ENCODE data around the gene PDE5A. TPM values are rescaled to one million over a fixed set of nuclear protein-coding genes. Genes with fewer than 3 reads are reported as not detected.

PDE5A gene
- total RNA-seq, 1 experiment from 2014 or later = 114 TPM

- in situ Hi-C loops (cut with HindIII; ENCODE audit: low pct_unique_long_range_greater_than_20kb, low sequenced_read_pairs) = no loop called here
- CTCF ChIA-PET = no interaction called here
- TF ChIP-seq POLR2AphosphoS5 (IDR thresholded peaks at IDR 0.05; ENCODE audit: low read depth, low read length) = no peak
- TF ChIP-seq REST (IDR thresholded peaks at IDR 0.05; ENCODE audit: insufficient read depth in 1 of 2, low read depth in 2 of 2, low read length in 1 of 2) = no peak
- TF ChIP-seq SIN3A (IDR thresholded peaks at IDR 0.05; ENCODE audit: borderline replicate concordance, insufficient read depth, low read depth, low read length) = no peak
- no peak for TF ChIP-seq TCF7L2 (IDR thresholded peaks at IDR 0.05; ENCODE audit: low read depth, low read length)
- TF ChIP-seq CTCF (IDR thresholded peaks at IDR 0.05) = no peak
- peak overlapping the region; percentile 70; the same call in 1 of the 2 replicates for H3K27ac ChIP-seq (ENCODE audit: low read length)
- intact Hi-C loops (cut with micrococcal nuclease; ENCODE audit: unreplicated experiment) = no loop called here
- BruUV-seq (replicated peaks) = no TSS peak
- ATAC-seq (no peak), DNase-seq (ENCODE audit: low read depth, low spot score) (no peak)
- no peaks in the 10 kb centered on the region for H3K9me3 ChIP-seq (ENCODE audit: control insufficient read depth, insufficient read depth, low read depth, low read length)
- H3K36me3 ChIP-seq (ENCODE audit: control insufficient read depth, insufficient read depth, low read length) = no peaks in the 10 kb centered on the region
- no peak overlapping the region for H3K4me3 ChIP-seq (ENCODE audit: low read depth in 2 of 2, low read length in 2 of 2)
- no peaks in the 10 kb centered on the region; the same call in 1 of the 2 replicates for H3K4me1 ChIP-seq (ENCODE audit: control insufficient read depth, insufficient read depth, low read length)
- POLR2A ChIA-PET = no interaction called here
- H3K27me3 ChIP-seq (ENCODE audit: control insufficient read depth, insufficient read depth, low read length) = no peaks in the 10 kb centered on the region
These were observed 43.5 kb upstream of the PDE5A start for GRCh38 chr4:119672086-119672485.

- BruUV-seq (replicated peaks) = no TSS peak
- intact Hi-C loops (cut with micrococcal nuclease; ENCODE audit: unreplicated experiment) = no loop called here
- H3K27ac ChIP-seq (ENCODE audit: low read length) = peak overlapping the region; percentile 70
- peaks cover 4% of the 10 kb centered on the region; the same call in 1 of the 2 replicates for H3K4me1 ChIP-seq (ENCODE audit: control insufficient read depth, insufficient read depth, low read length)
- H3K36me3 ChIP-seq (ENCODE audit: control insufficient read depth, insufficient read depth, low read length) = no peaks in the 10 kb centered on the region
- no peaks in the 10 kb centered on the region for H3K27me3 ChIP-seq (ENCODE audit: control insufficient read depth, insufficient read depth, low read length)
- DNase-seq (ENCODE audit: low read depth, low spot score) = no peak
- CTCF ChIA-PET = no interaction called here
- H3K4me3 ChIP-seq (ENCODE audit: low read depth in 2 of 2, low read length in 2 of 2) = no peak overlapping the region
- no peak for ATAC-seq
- H3K9me3 ChIP-seq (ENCODE audit: control insufficient read depth, insufficient read depth, low read depth, low read length) = peaks cover under 1% of the 10 kb centered on the region; the same call in 1 of the 2 replicates
- POLR2A ChIA-PET = no interaction called here
- TF ChIP-seq TCF7L2 (IDR thresholded peaks at IDR 0.05; ENCODE audit: low read depth, low read length) (no peak), SIN3A (IDR thresholded peaks at IDR 0.05; ENCODE audit: borderline replicate concordance, insufficient read depth, low read depth, low read length) (no peak), REST (IDR thresholded peaks at IDR 0.05; ENCODE audit: insufficient read depth in 1 of 2, low read depth in 2 of 2, low read length in 1 of 2) (no peak), CTCF (IDR thresholded peaks at IDR 0.05) (no peak), POLR2AphosphoS5 (IDR thresholded peaks at IDR 0.05; ENCODE audit: low read depth, low read length) (no peak)
- in situ Hi-C loops (cut with HindIII; ENCODE audit: low pct_unique_long_range_greater_than_20kb, low sequenced_read_pairs) = no loop called here
These were observed 42.6 kb upstream of the PDE5A start for GRCh38 chr4:119671205-119671604.
